GM19324 (cell line): ENCODE measurements around the gene MAML3.

ENCODE experiments used
- ATAC-seq: cut with Tn5 transposase; IDR thresholded peaks from one replicate; pipeline ENCODE4 v1.9.1; 2021; ENCODE audit warnings: mild to moderate bottlenecking, moderate library complexity; ENCODE audit not compliant: unreplicated experiment, low FRiP score

The MAML3 gene

GRCh38 chr4:139889264-139889663, 264.7 kb downstream of the MAML3 start:
- ATAC-seq, result no peak

GRCh38 chr4:139887962-139888735, 265.8 kb downstream of the MAML3 start:
- ATAC-seq, result no peak

- no peak for ATAC-seq
Observed at GRCh38 chr4:139887376-139887802, 266.6 kb downstream of the MAML3 start.

GRCh38 chr4:139886798-139887197, 267.2 kb downstream of the MAML3 start:
- no peak for ATAC-seq

- ATAC-seq, result no peak
Observed at GRCh38 chr4:139884438-139884837, 269.5 kb downstream of the MAML3 start.

- no peak for ATAC-seq
Observed at GRCh38 chr4:139880841-139881240, 273.1 kb downstream of the MAML3 start.

GRCh38 chr4:139878050-139878449, 275.9 kb downstream of the MAML3 start:
- ATAC-seq, result no peak

- ATAC-seq, result no peak
Observed at GRCh38 chr4:139876337-139876941, 277.5 kb downstream of the MAML3 start.

- ATAC-seq, result no peak
Observed at GRCh38 chr4:139875411-139875825, 278.6 kb downstream of the MAML3 start.

GRCh38 chr4:139873111-139873860, 280.7 kb downstream of the MAML3 start:
- no peak for ATAC-seq

- ATAC-seq, result no peak
Observed at GRCh38 chr4:139872274-139872673, 281.7 kb downstream of the MAML3 start.

GRCh38 chr4:139869810-139870209, 284.2 kb downstream of the MAML3 start:
- ATAC-seq, result no peak

- ATAC-seq, result no peak
Observed at GRCh38 chr4:139866276-139866962, 287.6 kb downstream of the MAML3 start.

GRCh38 chr4:139865537-139865936, 288.4 kb downstream of the MAML3 start:
- no peak for ATAC-seq

- ATAC-seq, result no peak
Observed at GRCh38 chr4:139863531-139863930, 290.5 kb downstream of the MAML3 start.

GRCh38 chr4:139861471-139861870, 292.5 kb downstream of the MAML3 start:
- ATAC-seq, result no peak

GRCh38 chr4:139860435-139861024, 293.5 kb downstream of the MAML3 start:
- ATAC-seq, result no peak

- no peak for ATAC-seq
Observed at GRCh38 chr4:139859876-139860275, 294.1 kb downstream of the MAML3 start.

GRCh38 chr4:139858436-139859205, 295.4 kb downstream of the MAML3 start:
- ATAC-seq, result peak; percentile 60

- no peak for ATAC-seq
Observed at GRCh38 chr4:139857977-139858376, 296.0 kb downstream of the MAML3 start.
